Loucy (cell line): Measurements from ENCODE around the gene DEFB124.

Experiments used
- H2AFZ ChIP-seq: fragments of 200-600 bp; sonication (generic); 2 replicates; pipeline ENCODE4 v1.6.0; 2016; ENCODE audit warnings: antibody characterized with exemption, mild to moderate bottlenecking, low read length, moderate library complexity
- H3F3A ChIP-seq: fragments of 200-600 bp; 2 replicates; pipeline ENCODE4 v1.6.0; 2016; ENCODE audit warnings: antibody characterized with exemption, low read depth, mild to moderate bottlenecking
- H3K27me3 ChIP-seq: fragments of 200-600 bp; sonication (generic); 2 replicates; pipeline ENCODE4 v1.6.1; 2014; ENCODE audit warnings: low read length, mild to moderate bottlenecking; ENCODE audit not compliant: insufficient read depth, poor library complexity, severe bottlenecking
- H3K36me3 ChIP-seq: fragments of 200-600 bp; sonication (generic); 2 replicates; pipeline ENCODE4 v1.6.1; 2016; ENCODE audit warnings: low read length; ENCODE audit not compliant: insufficient read depth
- H3K4me1 ChIP-seq: fragments of 200-600 bp; sonication (generic); 2 replicates; pipeline ENCODE4 v1.5.1; 2014; ENCODE audit warnings: low read length, mild to moderate bottlenecking; ENCODE audit not compliant: insufficient read depth, poor library complexity, severe bottlenecking
- H3K4me2 ChIP-seq: fragments of 200-600 bp; sonication (generic); 2 replicates; pipeline ENCODE4 v1.6.0; 2014; ENCODE audit warnings: antibody characterized with exemption, low read length, low read depth, mild to moderate bottlenecking; ENCODE audit not compliant: poor library complexity, severe bottlenecking
- H3K4me3 ChIP-seq: fragments of 200-600 bp; sonication (generic); 2 replicates; pipeline ENCODE4 v1.5.1; 2014; ENCODE audit warnings: low read length, mild to moderate bottlenecking, mixed read lengths; ENCODE audit not compliant: poor library complexity, severe bottlenecking
- H3K79me2 ChIP-seq: fragments of 200-600 bp; sonication (generic); 2 replicates; pipeline ENCODE4 v1.6.1; 2014; ENCODE audit warnings: low read length; ENCODE audit not compliant: insufficient read depth
- H3K9ac ChIP-seq: fragments of 200-600 bp; sonication (generic); 2 replicates; pipeline ENCODE4 v1.6.0; 2014; ENCODE audit warnings: mild to moderate bottlenecking, low read depth, low read length, moderate library complexity; ENCODE audit not compliant: poor library complexity, severe bottlenecking
- H3K9me2 ChIP-seq: fragments of 200-600 bp; sonication (generic); replicated peaks from 2 replicates; pipeline ENCODE4 v1.6.1; 2016; ENCODE audit warnings: low read depth, low read length, mixed read lengths
- H3K9me3 ChIP-seq: fragments of 200-600 bp; sonication (generic); 2 replicates; pipeline ENCODE4 v1.6.1; 2014; ENCODE audit warnings: mild to moderate bottlenecking, antibody characterized with exemption, low read length, low read depth; ENCODE audit not compliant: insufficient read depth
- H4K20me1 ChIP-seq: fragments of 200-600 bp; sonication (generic); 2 replicates; pipeline ENCODE4 v1.6.0; 2014; ENCODE audit warnings: antibody characterized with exemption, low read length, mild to moderate bottlenecking; ENCODE audit not compliant: insufficient read depth, poor library complexity, severe bottlenecking
- EZH2phosphoT487 ChIP-seq: fragments of 200-600 bp; IDR thresholded peaks from 2 replicates; pipeline ENCODE4 v1.6.1; 2018; ENCODE audit warnings: antibody characterized with exemption, mild to moderate bottlenecking, moderate library complexity, borderline replicate concordance
- TF ChIP-seq, protein P1 (sequence below): fragments of 200-600 bp; sonication (generic); conservative IDR thresholded peaks from 2 replicates; pipeline ENCODE4 v1.5.1; 2014; ENCODE audit warnings: mild to moderate bottlenecking, antibody characterized with exemption, low read length

The DEFB124 gene

DNA sequence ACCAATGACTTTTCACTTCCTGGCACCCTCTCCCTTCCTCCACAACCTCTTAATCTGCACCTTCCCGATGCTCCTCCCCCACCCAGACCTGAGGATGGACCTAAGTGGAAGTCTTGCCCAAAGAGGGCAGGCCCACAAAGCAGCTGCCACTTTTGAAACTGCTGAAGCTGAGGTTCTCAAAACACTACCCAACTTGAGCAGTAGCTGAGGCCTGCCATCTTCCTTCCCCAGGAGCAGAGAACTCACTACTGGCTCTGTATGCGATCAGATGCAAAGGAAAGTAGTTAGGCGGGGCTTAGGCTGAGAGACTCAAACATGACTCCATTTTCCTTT, 40.8 kb upstream of the DEFB124 start:
- Histone ChIP-seq H3K4me1 (peaks cover 31% of the 10 kb centered on the region), H3K4me2 (peak overlapping the region; percentile 89), H3K27me3 (no peaks in the 10 kb centered on the region), H3K9me2 (no peaks in the 10 kb centered on the region), H3K9me3 (no peaks in the 10 kb centered on the region), H3K36me3 (no peaks in the 10 kb centered on the region), H3F3A (no peaks in the 10 kb centered on the region), H3K4me3 (peak overlapping the region; percentile 91), H3K79me2 (peaks cover 52% of the 10 kb centered on the region), H4K20me1 (peaks cover 27% of the 10 kb centered on the region), H2AFZ (no peak overlapping the region), H3K9ac (peak overlapping the region; percentile 77)
- TF ChIP-seq, protein P1, sequence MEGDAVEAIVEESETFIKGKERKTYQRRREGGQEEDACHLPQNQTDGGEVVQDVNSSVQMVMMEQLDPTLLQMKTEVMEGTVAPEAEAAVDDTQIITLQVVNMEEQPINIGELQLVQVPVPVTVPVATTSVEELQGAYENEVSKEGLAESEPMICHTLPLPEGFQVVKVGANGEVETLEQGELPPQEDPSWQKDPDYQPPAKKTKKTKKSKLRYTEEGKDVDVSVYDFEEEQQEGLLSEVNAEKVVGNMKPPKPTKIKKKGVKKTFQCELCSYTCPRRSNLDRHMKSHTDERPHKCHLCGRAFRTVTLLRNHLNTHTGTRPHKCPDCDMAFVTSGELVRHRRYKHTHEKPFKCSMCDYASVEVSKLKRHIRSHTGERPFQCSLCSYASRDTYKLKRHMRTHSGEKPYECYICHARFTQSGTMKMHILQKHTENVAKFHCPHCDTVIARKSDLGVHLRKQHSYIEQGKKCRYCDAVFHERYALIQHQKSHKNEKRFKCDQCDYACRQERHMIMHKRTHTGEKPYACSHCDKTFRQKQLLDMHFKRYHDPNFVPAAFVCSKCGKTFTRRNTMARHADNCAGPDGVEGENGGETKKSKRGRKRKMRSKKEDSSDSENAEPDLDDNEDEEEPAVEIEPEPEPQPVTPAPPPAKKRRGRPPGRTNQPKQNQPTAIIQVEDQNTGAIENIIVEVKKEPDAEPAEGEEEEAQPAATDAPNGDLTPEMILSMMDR = no peak
- no peak for TF ChIP-seq EZH2phosphoT487

DNA sequence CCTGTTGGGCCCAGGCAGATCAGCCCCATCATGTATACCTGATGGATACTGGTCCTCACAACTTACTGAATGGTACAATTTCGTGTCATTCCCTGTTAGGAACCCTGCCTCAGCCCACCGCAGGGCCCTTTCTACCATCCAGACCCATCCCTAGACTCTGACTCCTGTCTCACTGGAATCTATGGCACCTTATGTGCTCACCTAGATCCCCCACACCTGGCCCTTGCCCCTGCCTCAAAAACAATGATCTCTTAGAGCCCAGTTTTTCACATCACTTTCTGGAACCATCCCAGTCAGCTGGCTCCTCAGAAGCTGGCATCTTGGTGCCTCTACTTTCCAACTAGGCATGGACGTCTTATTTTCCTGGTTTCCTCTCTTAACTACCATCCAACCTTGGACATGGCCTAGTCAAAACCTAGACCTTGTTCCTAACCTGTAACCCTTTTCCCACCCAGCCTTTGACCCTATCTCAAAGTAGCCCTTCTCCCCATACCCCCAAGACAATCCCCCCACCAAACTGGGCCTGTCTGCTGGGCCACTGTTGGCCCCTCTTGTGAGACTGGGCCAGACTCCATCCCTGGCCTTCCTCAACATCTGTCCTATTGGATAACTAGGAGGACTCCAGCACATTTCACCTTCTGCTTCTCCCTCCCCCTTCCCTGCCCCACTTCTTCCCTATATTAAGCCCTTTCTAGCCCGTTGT, 40.3 kb upstream of the DEFB124 start:
- peaks cover 31% of the 10 kb centered on the region for H3K4me1 ChIP-seq
- H3K4me2 ChIP-seq = peak overlapping the region; percentile 89
- no peaks in the 10 kb centered on the region for H3K9me3 ChIP-seq
- no peaks in the 10 kb centered on the region for H3F3A ChIP-seq
- H3K79me2 ChIP-seq = peaks cover 47% of the 10 kb centered on the region
- no peaks in the 10 kb centered on the region for H3K9me2 ChIP-seq
- H3K36me3 ChIP-seq = no peaks in the 10 kb centered on the region
- H3K9ac ChIP-seq = peak overlapping the region; percentile 77
- peaks cover 27% of the 10 kb centered on the region for H4K20me1 ChIP-seq
- no peak overlapping the region for H2AFZ ChIP-seq
- no peak for TF ChIP-seq EZH2phosphoT487
- TF ChIP-seq, protein P1 = no peak
- H3K27me3 ChIP-seq = no peaks in the 10 kb centered on the region
- peak overlapping the region; percentile 91 for H3K4me3 ChIP-seq

DNA sequence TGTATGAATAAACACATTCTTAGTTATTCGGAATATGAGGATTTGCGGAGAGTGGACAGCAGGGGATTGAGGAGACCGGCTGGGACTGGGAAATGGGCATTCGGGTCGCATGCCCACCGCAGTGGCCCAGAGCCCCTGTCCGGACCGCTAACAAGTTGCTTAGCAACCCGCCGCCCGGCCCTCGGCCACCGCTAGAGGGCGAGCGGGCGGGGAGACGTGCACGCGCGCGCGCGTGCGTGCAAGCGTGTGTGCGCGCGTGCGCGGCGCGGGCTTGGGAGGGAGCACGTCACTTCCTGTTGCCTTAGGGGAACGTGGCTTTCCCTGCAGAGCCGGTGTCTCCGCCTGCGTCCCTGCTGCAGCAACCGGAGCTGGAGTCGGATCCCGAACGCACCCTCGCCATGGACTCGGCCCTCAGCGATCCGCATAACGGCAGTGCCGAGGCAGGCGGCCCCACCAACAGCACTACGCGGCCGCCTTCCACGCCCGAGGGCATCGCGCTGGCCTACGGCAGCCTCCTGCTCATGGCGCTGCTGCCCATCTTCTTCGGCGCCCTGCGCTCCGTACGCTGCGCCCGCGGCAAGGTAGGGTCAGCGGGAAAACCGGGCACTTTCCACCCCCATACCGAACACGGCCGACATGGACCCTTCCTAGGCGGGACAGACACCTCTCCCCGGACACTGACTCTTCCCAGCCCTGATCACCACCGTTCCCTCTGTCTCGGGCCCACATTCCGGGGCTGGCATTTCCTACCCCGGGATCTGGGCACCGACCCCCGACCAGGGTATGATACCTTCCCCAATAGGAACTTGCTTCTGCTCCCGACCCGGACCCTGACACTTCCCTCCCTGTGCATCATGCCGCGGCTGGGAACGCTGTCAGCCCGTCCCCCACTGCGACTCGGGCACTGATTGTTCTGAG, 39.5 kb upstream of the DEFB124 start, which contains the start of gene HM13:
Gene HM13, plus strand, starts transcription at position 289 of the 918 bp plus-strand sequence. Its CDS starts 110 bp downstream, at position 399.
- TF ChIP-seq EZH2phosphoT487 = no peak
- TF ChIP-seq, protein P1 = peak; percentile 79
- Histone ChIP-seq H3K9me2 (no peaks in the 10 kb centered on the region), H3K36me3 (no peaks in the 10 kb centered on the region), H4K20me1 (peaks cover 27% of the 10 kb centered on the region), H3K4me2 (peak within 1 kb of the TSS; percentile 89), H3K79me2 (peaks cover 41% of the 10 kb centered on the region), H3F3A (no peaks in the 10 kb centered on the region), H3K4me1 (peaks cover 28% of the 10 kb centered on the region), H3K27me3 (no peaks in the 10 kb centered on the region), H2AFZ (peak within 1 kb of the TSS; percentile 86), H3K9me3 (no peaks in the 10 kb centered on the region), H3K4me3 (peak within 1 kb of the TSS; percentile 91), H3K9ac (peak within 1 kb of the TSS; percentile 77)
